Upper lobe of left lung (tissue), 4 donors: ENCODE measurements around the gene TGFB1I1.

Source experiments
- EP300 ChIP-seq, 4 donors: sonication (generic); formaldehyde crosslinking; IDR thresholded peaks; one replicate each; pipeline ENCODE4 v1.5.1; 2017; ENCODE audit warnings: antibody characterized with exemption in 4 of 4, control low read depth in 2 of 4
- POLR2A ChIP-seq, 4 donors: fragments of 450-650 bp; IDR thresholded peaks; one replicate each; pipeline ENCODE4 v1.5.1; 2016 to 2017; ENCODE audit warnings: antibody characterized with exemption in 4 of 4, mild to moderate bottlenecking in 2 of 4
- POLR2AphosphoS5 ChIP-seq, 2 donors: sonication (generic); formaldehyde crosslinking; IDR thresholded peaks; one replicate each; pipeline ENCODE4 v1.5.1; 2017; ENCODE audit warnings: antibody characterized with exemption in 2 of 2
- TF ChIP-seq, protein P1 (sequence below), 6 experiments: fragments of 450-650 bp in 4 of 6; fragments of 200-600 bp in 2 of 6; sonication (generic) in 2 of 6; IDR thresholded peaks; one replicate each; pipeline ENCODE4 v1.5.1; 2016 to 2019; ENCODE audit warnings: antibody characterized with exemption in 6 of 6

DNA sequence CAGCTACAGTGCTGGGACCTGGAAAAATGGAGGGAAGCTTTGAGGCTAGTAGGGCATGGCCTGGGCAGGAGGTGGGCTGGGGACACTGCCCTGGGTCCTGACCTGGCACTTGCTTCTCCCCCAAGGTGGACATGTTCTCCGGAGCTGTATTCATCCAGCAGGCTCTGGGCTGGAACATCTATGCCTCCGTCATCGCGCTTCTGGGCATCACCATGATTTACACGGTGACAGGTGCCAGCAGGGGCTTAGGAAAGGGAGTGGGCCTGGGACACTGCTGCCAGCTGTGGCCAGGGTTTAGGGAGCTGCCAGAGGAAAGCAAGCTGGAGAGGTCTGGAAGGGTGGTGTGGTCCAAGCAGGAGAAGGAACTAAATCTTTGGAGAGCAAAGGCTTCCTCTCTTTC is 14.1 kb downstream of the TGFB1I1 start:
- TF ChIP-seq POLR2A (IDR thresholded peaks at IDR 0.05), result no peak
- TF ChIP-seq, protein P1, sequence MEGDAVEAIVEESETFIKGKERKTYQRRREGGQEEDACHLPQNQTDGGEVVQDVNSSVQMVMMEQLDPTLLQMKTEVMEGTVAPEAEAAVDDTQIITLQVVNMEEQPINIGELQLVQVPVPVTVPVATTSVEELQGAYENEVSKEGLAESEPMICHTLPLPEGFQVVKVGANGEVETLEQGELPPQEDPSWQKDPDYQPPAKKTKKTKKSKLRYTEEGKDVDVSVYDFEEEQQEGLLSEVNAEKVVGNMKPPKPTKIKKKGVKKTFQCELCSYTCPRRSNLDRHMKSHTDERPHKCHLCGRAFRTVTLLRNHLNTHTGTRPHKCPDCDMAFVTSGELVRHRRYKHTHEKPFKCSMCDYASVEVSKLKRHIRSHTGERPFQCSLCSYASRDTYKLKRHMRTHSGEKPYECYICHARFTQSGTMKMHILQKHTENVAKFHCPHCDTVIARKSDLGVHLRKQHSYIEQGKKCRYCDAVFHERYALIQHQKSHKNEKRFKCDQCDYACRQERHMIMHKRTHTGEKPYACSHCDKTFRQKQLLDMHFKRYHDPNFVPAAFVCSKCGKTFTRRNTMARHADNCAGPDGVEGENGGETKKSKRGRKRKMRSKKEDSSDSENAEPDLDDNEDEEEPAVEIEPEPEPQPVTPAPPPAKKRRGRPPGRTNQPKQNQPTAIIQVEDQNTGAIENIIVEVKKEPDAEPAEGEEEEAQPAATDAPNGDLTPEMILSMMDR (IDR thresholded peaks at IDR 0.05), result no peak
- TF ChIP-seq POLR2AphosphoS5 (IDR thresholded peaks at IDR 0.05), result no peak
- TF ChIP-seq EP300 (IDR thresholded peaks at IDR 0.05), result no peak
